ENCODE data around the gene LYRM1.

GRCh38 chr16:20860361-20860760 is 40.2 kb upstream of the LYRM1 start:
- TF ChIP-seq EZH2 (IDR thresholded peaks at IDR 0.05; ENCODE audit: borderline replicate concordance, low read depth, low read length, poor library complexity, severe bottlenecking): no peak
- TF ChIP-seq CTCF (conservative IDR thresholded peaks at IDR 0.05; ENCODE audit: low read depth, low read length): no peak
